Dermis microvascular lymphatic vessel endothelial cell (primary cell): Measurements from ENCODE around the gene CYB5R3. TPM values are rescaled to one million over a fixed set of nuclear protein-coding genes. Genes with fewer than 3 reads are reported as not detected.
A peak's percentile ranks its signal among the peaks of the same experiment; 100 is the strongest.
"Not testable (repeated sequence)": the region's sequence is repeated elsewhere in the genome, so short reads cannot be mapped to it uniquely, and the experiment has no call there.

Experiments
- DNase-seq, 2 donors: peaks; one replicate each; pipeline versions ENCODE4 v3.0.0 to v3.0.0-alpha.2; 2010; ENCODE audit warnings: low read depth in 2 of 2
- total RNA-seq: library from RNA; depleted of rRNA; stranded (reverse); fragments of >200 nt; gene quantifications from 2 replicates; pipeline ENCODE4 v1.2.1, GENCODE V29; 2014

CYB5R3 gene
- total RNA-seq, 1 donor from 2014 or later = 105 TPM

DNA sequence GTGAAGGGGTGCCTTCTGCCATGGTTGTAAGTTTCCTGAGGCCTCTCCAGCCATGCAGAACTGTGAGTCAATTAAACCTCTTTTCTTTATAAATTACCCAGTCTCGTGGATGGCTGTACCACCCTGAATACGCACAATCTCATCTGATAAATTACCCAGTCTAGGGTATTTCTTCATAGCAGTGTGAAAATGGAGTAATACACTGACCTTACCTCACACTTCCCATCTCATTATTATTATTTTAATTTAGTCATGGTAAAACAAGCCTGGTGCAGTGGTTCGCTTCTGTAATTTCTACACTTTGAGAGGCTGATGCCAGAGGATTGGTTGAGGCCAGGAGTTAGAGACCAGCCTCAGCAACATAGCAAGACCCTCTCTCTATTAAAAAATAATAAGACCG, 30.5 kb upstream of the CYB5R3 start:
- no peak for DNase-seq

DNA sequence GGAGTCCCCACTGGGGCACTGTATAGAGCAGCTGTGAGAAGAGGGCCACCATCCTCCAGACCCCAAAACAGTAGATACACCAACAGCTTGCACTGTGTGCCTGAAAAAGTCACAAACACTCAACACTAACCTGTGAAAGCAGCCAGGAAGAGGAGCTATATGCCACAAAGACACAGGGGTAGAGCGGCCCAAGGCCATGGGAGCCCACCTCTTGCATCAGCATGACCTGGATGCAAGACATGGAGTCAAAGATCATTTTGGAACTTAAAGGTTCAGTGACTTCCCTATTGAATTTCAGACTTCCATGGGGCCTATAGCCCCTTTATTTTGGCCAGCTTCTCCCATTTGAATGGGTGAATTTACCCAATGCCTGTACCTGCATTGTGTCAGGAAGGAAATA, 29.7 kb upstream of the CYB5R3 start:
- no peak for DNase-seq

DNA sequence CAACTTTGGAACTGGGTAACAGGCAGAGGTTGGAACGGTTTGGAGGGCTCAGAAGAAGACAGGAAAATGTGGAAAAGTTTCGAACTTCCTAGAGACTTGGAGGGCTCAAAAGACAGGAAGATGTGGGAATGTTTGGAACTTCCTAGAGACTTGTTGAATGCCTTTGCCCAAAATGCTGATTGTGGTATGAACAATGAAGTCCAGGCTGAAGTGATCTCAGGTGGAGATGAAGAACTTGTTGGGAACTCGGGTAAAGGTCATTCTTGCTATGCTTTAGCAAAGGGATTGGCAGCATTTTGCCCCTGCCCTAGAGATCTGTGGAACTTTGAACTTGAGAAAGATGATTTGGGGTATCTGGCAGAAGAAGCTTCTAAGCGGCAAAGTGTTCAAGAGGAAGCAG, 28.7 kb upstream of the CYB5R3 start:
- peak in 1 of 2 donors; percentile 32 for DNase-seq

DNA sequence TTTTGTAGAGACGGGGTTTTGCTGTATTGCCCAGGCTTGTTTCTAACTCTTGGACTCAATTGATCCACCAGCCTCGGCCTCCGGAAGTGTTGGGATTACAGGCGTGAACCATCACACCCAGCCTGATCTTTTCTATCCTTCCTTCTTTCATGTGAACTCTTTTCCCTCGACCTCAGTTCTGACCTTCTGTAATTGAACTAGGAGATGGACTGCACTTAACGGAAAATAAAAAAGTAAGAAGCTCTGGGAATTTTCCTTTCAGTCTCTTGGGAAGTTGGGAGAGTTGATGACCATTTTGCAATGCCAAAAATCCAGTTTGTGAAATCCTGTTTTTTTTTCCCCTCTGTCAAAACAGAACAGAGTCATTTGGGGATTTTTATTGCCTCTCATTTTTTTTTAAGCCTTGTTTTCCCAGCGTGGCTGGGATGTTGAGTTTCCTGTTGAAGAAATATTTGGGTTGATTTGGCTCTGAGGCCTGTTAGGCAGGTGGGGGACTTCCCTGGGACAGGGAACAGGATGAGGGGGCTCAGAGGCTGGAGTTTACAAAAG, 26.9 kb upstream of the CYB5R3 start:
- DNase-seq = peak; percentile 90 to 95

- peak in 1 of 2 donors; percentile 77 for DNase-seq
These were observed 24.8 kb upstream of the CYB5R3 start for GRCh38 chr22:42673898-42674401.

GRCh38 chr22:42673071-42673470, 23.9 kb upstream of the CYB5R3 start:
- not testable (repeated sequence) for DNase-seq

DNA sequence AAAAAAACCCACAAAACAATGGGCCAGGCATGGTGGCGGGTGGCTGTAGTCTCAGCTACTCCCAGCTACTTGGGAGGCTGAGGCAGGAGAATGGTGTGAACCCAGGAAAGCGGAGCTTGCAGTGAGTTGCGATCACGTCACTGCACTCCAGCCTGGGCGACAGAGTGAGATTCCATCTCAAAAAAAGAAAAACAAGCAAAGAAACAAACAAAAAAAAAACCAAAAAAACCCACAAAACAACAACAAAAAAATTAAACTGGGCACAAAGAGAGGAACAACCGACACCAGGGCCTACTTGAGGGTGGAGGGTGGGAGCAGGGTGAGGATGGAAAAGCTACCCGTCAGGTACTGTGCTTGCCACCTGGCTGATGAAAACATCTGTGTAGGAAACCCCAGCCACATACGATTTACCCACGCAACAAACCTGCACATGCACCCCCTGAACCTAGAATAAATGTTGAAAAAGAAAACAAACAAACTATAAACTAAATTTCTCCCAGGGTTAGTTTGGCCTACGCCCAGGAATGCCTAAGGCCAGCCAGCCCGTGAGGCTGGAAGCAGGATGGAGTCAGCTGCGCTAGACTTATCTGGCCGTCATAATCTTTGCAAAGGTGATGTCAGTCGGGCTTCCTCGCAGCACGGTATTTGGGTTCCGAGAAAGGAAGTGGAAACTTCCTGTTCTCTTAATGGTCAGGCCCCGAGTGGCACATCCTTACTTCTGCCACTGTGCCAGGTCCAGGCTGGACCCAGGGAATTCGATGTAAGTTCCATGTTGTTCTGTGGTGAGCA, 21.9 kb upstream of the CYB5R3 start:
- DNase-seq = peak; percentile 88 to 90

DNA sequence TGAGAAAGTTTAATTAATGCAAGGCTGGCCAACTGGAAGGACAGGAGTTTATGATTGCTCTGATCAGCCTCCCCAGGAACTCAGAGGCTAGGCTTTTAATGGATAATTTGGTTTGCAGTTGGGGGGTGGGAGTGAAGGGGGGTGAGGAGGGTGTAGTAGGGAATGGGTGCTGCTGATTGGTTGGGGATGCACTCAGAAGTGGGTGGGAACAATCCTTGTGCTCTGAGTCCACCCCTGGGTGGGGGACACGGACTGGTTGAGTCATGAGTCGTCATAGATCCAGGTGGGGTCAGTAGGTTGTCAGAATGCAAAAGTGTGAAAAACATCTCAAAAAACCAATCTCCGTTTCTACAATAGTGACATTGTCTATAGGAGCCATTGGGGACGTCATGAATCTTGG, 20.9 kb upstream of the CYB5R3 start:
- no peak for DNase-seq

GRCh38 chr22:42666393-42666792, 17.2 kb upstream of the CYB5R3 start:
- DNase-seq = not testable (repeated sequence)

- no peak for DNase-seq
These were observed 16.0 kb upstream of the CYB5R3 start for GRCh38 chr22:42664976-42665831.

DNA sequence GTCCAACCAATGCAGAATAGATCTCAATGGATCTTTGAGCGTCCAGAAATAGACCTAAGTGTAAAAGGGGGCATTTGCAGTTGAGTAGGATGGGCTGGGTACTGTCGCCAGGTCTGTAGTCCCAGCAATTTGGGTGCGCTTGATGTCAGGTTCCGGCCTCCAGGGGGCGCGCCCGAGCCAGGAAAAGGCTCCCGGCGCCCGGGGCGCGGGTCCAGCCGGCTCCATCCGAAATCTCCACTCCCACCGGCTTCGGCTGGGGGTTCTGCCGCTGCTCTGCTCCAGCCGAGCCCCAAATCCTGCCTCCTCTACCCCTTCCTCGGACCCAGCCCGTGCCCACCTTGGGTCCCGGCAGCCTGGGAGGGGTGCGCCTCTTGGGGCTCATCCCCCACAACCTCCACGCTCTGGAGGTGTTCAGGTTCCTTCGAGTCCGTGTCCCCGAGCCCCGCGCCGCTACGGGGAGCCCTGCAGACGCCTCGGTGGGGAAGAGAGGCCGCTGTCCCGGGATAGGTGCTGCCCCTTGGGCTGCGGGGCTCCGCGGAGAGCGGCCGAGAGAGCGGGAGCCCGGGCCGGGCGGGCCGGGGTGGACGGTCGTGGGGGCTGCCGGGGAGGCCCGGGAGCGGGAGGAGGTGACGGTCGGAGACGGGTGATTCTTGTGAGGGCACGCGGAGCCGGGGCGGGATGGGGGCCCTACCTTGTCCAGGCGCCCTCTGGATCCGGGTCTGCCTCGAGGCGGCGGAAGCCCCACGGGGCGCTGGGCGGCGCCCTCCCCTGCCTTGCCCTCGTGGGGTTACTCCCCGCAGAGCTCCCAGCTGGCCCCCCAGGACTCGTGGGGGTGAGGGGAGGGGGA, 13.0 kb upstream of the CYB5R3 start:
- DNase-seq = peak in 1 of 2 donors; percentile 62

- DNase-seq = no peak
These were observed 7.4 kb upstream of the CYB5R3 start for GRCh38 chr22:42656578-42656977.

GRCh38 chr22:42655693-42656092, 6.5 kb upstream of the CYB5R3 start:
- DNase-seq = no peak

GRCh38 chr22:42654436-42655073, 5.4 kb upstream of the CYB5R3 start:
- no peak for DNase-seq

GRCh38 chr22:42653999-42654398, 4.8 kb upstream of the CYB5R3 start:
- DNase-seq = no peak

DNA sequence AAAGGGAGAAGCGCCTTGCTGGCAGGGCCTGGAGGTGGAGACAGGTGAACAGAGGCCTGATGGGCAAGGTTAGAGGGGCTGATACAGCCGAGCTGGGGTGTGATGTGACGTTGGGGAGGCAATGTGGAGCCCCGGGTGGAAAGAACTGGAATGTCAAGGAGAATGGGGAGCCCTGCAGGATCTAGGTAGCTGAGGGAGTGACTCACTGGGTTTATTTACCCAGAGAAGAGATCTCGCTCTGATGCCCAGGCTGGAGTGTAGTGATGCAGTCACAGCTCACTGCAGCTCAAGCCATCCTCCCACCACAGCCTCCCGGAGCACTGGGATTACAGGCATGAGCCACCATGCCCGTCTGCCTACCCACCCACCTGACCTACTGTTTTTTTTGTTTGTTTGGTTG, 1.9 kb upstream of the CYB5R3 start:
- no peak for DNase-seq

DNA sequence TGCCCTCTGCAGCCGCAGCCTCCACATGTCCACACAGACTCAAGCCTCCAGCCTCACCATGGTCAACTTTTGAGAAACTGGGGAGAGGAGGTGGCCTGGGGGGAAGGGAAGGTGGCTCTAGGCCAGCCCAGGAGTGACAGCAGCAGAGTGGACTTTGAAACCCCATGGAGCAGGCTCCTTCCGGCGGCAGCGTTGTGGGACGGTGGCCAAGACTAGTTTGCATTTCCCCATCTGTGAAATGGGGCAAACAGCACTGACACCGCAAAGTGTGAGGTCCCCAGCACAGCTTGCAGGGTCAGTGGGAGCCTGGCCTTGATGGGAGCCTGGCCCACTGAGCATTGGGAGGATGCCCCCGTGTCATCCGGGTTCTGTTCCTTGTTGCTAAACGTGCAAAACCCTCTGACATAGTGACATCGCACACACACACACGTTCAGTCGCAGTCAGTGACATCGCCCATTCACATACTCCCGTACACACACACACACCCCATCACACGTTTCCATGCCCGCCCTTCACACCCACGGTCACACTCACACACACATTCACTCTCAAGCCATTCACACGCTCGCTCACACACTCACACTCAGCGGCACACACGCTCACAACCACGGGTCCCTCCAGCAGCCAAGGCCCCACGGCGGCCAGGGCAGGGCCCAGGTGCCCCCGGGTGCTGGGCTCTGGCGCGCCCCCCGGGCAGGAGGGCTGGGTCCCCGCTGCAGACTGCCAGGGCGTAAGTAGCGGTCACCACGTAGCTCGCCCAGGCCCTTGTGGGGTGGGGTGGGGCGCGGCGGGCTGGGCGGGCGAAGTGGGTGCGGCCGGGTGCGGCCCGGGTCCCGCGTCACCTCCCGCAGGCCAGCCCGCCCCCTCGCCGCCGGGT, 585 bp downstream of the CYB5R3 start:
- DNase-seq = peak; percentile 47 to 69

DNA sequence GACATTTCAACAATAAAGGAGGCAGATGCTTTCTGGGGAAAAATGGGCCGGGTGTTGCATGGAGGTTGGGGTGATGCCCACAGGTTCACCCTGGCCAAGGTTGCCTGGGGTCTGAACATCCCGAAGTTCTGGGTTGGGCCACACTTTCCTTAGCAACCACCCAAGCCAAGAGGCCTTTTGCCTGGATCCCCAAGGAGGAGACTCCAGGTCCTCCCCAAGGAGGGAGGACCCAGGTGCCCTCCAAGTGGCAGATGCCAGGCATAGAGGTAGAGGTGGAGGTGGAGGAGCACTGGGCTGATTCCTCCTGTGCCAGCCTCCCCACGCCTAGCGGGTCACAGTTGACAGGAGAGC, 1.2 kb downstream of the CYB5R3 start:
- DNase-seq = no peak

- peak in 1 of 2 donors; percentile 23 for DNase-seq
These were observed 2.3 kb downstream of the CYB5R3 start for GRCh38 chr22:42646569-42647525.
